Loucy (cell line): ENCODE data around the gene OR13C5.

Experiments used
- EZH2phosphoT487 ChIP-seq: fragments of 200-600 bp; IDR thresholded peaks from 2 replicates; pipeline ENCODE4 v1.6.1; 2018; ENCODE audit warnings: antibody characterized with exemption, mild to moderate bottlenecking, moderate library complexity, borderline replicate concordance
- TF ChIP-seq, protein P1 (sequence below): fragments of 200-600 bp; sonication (generic); conservative IDR thresholded peaks from 2 replicates; pipeline ENCODE4 v1.5.1; 2014; ENCODE audit warnings: mild to moderate bottlenecking, antibody characterized with exemption, low read length

DNA sequence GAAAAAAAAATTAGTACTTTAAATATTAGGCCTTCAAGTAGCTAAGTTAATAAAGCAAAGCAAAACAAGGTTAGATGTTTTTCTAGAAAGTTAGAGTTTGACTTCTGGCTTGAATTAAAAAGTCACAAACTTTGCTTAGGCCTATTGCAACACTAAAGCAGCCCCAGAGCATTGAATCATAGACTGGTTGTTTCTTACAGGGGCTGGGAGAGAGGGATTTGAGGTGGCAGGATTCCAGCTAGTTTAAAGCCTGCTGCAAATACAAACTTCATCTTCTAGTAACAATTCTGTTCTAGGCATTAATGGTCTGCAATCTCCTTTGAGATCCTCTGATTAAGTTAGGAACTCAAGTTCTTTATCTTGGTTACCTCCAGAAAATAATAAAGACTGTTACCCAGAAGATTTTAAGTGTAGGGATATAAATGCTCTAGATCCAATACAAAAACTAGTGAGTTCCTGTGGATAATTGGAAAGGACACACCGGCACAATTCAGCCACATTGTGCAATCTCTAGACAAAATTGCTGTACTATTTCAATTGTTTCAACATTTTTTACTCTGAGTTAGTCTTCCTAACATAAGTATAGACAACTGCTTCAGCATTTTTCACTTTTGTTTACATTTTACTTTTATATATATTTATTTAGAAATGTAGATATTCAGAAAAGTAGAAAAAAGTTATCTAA lies 12.6 kb downstream of the OR13C5 start:
- TF ChIP-seq, protein P1, sequence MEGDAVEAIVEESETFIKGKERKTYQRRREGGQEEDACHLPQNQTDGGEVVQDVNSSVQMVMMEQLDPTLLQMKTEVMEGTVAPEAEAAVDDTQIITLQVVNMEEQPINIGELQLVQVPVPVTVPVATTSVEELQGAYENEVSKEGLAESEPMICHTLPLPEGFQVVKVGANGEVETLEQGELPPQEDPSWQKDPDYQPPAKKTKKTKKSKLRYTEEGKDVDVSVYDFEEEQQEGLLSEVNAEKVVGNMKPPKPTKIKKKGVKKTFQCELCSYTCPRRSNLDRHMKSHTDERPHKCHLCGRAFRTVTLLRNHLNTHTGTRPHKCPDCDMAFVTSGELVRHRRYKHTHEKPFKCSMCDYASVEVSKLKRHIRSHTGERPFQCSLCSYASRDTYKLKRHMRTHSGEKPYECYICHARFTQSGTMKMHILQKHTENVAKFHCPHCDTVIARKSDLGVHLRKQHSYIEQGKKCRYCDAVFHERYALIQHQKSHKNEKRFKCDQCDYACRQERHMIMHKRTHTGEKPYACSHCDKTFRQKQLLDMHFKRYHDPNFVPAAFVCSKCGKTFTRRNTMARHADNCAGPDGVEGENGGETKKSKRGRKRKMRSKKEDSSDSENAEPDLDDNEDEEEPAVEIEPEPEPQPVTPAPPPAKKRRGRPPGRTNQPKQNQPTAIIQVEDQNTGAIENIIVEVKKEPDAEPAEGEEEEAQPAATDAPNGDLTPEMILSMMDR: no peak
- no peak for TF ChIP-seq EZH2phosphoT487
